GM18507 (cell line): ENCODE measurements around the gene UTS2R.
"Not testable (repeated sequence)": the region's sequence is repeated elsewhere in the genome, so short reads cannot be mapped to it uniquely, and the experiment has no call there.

ENCODE experiments used
- DNase-seq: peaks from one replicate; pipeline ENCODE4 v3.0.0; 2011; ENCODE audit warnings: low read depth; ENCODE audit not compliant: insufficient read length; ENCODE audit errors: extremely low spot score
- FAIRE-seq: peaks from 2 replicates; lab custom pipeline; 2011; peaks lifted over from hg19 to GRCh38; lab: Jason Lieb, UNC

The UTS2R gene

DNA sequence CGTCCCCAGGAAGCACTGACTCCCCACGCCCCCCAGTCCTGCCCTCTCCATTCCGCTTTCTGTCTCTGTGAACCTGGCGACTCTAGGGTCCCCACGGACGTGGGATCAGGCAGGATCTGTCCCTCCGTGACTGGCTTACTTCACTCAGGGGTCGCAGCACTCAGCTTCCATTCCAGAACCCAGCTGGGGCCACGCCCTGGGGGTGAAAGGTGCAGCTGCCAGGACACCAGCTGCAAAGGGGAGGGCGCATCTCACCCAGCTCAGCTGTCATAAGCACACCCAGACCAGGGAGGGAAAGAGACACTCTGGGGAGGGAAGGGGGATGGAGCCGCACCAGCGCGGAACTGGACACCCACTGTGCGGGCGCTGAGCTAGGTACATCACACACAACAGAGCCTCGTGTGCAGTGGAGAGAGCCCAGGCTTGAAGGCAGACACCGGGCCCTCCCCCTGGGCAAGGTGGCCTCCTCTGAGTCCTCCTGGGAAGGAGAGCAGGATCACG is 28.1 kb downstream of the UTS2R start:
- DNase-seq (no peak), FAIRE-seq (no peak)

DNA sequence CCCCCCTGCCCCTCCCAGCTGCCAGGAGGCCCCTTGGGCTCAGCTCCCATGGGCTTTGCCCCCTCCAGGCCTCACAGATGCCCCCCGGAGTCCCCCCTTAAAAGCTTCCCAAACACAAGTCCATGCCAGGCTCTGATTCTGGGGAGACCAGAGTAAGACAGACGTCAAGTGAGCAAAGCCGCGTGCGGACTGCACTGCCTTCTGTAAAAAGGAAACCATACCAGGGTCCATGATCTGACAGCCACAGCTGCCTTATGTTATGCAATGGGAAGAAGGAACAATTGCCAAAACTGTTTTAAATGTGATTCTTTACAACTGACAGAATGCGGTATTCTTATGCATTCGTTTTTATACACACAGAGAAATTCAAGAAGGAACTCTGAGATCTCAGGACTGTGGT is 28.6 kb downstream of the UTS2R start:
- FAIRE-seq = no peak

DNA sequence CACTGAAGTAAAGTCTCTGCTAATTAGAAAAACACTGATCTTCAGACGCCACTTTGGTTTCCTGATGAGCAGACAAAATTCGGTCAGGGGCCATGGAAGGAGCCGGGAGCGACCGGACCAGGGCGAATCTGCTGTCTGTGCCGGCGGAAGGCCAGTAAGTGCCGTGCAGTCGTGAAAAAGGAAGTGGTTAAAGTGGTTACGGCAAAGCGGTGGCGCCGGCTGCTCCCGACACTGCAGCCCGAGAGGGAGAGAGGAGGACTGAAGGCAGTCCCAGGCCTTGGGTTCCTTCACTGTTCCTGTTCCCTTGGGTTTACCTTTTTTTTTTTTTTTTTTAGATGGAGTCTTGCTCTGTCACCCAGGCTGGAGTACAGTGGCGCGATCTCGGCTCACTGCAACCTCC is 29.3 kb downstream of the UTS2R start:
- DNase-seq (peak; percentile 81), FAIRE-seq (peak; percentile 96)

More for the DNA sequence above, 28.6 kb downstream of the UTS2R start:
- no peak for DNase-seq

DNA sequence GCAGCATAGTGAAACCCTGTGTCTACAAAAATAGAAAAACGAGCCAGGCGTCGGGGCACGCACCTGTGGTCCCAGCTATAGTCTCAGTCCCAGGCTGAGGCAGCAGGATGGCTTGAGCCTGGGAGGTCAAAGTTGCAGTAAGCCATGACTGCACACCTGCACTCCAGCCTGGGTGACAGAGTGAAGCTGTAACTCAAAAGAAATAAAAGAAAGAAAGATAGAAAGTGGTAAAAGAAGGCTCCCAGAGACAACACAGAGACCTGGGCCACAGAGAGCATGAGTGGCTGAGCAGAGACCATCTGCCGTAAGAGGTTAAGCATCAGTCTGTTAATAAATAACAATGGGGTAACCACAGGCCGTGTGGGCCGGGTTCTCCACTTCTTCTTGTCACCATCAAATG is 31.3 kb downstream of the UTS2R start:
- FAIRE-seq (peak; percentile 99), DNase-seq (peak; percentile 67)

DNA sequence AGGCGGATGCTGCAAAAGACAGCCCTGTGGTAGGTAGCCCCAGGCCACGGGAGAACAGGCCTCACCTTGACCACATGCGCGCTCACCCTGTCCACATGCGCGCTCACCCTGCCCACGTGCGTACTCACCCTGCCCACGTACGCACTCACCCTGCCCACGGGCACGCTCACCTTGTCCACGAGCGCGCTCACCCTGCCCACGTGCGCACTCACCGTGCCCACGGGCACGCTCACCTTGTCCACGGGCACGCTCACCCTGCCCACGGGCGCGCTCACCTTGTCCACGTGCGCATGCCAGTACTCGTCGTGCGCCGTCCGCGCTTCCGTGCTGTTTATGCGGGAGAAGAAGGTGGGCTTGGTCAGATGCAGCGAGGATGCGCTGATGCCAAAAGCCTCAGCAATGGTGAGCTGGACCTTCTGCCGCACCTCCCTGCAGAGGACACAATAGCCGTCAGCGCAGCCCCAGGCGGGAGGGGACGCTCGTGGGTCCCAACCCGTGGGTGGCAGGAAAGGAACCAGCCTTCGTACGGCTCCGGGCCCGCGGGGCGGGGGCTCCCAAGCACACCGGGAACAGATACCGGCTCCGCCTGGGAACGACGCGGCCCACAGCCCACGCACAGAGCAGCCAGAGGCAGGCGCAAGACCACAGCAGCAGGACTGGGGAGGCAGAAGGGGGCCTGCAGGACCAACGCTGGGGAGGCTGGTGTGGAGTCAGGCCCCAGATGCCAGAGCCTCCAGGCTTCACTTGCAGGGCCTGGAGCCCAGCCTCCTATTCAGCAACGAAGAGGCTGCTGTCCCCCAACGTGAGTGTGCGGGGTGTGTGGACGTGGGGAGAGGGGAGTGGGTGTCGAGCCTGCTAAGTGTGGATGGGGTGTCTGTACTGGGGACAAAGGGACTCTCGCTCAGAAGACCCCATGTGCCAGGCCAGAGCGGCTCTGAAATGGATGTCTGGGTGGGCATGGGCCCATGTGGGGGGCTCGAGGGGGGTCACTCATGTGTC is 32.4 kb downstream of the UTS2R start:
- DNase-seq = no peak
- FAIRE-seq = no peak

DNA sequence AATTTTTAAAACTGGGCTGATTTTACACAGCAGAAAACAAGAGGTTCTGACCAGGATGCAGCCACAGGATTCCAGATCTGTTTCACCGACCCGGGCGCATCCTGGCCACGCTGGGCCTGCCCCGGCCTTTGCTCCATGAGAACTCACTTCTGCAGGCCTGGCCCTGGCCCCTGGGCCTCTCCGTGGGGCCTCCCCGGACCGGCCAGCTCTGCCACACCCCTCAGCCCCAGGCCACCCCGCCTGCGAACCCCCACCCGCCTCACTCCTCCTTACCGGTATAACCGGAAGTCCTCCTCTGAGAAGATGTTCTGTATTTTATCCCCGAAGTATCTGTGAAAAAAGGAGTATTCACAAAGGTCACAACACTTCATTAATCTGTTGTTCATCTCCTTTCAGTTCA is 33.5 kb downstream of the UTS2R start:
- FAIRE-seq (no peak), DNase-seq (no peak)

DNA sequence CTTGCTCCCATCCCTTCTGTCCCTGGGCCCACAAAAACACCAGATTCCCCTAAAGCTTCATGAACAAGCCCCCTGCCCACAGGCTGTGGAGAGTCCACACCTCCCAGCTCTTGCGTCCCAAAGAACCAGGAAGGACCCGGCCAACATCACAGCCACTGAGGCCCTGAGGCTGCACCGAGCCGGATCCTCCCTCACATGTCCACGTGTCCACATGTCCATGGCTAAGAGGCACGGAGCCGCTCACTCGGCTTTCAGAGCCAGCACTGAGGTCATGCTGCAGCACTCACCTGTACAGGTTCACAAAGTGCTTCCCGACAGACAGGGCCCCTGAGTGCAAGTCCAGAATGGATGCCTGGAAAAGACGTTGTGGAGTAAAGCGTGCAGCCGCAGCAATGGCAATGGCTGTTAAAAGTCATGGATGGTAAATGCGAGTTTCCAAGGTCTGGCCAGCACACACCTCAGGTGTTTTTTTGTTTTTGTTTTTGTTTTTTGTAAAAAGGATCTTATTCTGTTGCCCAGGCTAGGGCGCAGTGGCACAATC is 34.6 kb downstream of the UTS2R start:
- FAIRE-seq (no peak), DNase-seq (no peak)

DNA sequence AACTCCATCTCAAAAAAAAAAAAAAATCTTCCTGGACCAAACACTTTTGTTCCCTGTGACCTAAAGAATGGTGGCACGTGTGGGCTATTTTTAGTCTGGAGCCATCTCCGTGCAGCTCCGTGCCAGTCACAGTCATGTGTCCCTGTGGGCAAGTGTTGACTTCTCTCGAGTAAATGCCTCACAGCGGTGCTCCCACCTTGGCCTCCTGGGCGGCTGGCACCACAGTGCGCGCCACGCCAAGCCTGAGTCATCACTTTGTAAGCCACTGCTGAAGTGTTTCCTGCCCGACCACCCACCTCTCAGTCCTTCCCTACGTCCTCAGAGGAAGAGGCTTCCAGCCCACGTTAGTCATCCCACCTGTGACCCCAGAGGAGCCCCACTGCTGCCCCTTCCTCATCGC is 35.7 kb downstream of the UTS2R start:
- no peak for FAIRE-seq

DNA sequence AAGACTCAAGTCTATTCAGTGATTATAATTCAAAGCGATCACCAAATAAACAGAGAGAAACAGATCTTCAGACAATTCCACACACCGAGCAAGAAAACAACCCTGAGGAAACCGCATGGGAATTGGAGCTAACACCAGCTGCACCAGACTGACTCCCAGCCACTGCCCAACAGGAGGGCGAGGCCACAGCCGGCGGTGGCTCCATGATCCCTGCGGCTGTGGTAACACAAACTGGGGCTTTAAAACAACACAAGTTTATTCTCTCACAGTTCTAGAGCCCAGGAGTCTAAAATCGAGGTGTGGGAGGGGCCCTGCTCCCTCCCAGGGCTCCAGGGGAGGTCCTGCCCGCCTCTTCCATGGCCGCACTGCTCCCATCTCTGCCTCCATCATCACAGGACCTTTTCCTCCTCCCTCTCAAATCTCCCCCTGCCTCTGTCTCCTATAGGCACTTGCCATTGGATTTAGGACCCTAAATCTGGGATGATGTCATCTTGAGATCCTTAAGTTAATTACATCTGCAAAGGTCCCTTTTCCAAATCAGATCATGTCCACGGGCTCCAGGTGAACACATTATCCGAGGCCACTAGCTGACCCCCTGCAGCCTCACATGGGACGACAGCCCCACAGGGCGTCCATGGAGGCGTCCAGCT is 36.8 kb downstream of the UTS2R start:
- FAIRE-seq (no peak), DNase-seq (no peak)

More for the DNA sequence above, 35.7 kb downstream of the UTS2R start:
- DNase-seq = no peak

DNA sequence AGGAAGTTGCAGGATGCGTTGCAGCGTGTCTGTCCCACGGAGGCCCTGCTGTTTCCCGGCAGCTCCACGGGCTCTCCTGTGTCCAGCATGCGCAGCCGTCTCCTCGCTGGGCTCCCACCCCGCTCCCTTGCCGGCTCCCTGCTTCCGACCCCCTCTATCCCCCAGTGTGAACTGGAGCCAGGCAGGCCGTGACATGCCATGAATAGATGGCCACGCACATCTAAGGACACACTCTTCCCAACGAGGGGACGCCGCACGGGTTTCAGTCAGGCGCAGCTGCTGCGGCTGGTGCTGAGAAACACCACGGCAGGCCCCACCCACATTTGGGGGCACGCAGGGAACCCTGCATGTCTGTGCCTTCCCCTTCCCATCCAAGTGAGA is 37.4 kb downstream of the UTS2R start:
- no peak for FAIRE-seq
- DNase-seq = no peak

DNA sequence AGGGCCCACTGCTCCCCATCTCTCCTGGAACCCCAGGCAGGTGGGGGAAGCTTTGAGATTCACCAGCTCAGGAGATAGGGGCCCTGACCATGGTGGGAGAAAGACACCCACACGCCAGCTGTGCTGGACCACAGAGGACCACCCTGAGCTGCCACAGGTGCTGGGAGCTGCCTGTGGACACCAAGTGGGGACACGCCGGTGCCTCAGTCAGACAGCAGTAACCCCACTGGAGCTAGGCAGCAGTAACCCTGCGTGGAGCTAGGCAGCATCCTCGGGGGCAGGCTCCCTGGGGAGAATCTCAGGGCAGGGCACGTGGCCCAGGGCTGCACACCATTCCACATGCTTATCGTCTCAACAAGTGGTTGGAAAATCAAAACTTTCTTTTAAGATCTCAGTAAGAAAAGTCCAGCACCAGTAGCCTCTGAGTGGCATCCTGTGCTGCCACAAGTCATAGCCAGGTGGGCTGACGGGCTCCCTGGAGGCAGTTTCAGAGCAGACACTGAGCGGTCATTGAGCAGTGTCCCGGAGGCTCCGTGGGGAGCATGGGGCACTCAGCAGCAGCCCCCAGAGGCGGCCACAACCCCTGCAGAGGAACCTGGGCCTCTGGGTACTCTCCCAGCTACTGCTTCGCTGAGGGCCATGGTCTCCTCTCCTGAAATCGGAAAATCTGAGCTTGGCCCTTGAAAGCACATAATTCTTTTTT is 38.6 kb downstream of the UTS2R start:
- FAIRE-seq (no peak), DNase-seq (no peak)

DNA sequence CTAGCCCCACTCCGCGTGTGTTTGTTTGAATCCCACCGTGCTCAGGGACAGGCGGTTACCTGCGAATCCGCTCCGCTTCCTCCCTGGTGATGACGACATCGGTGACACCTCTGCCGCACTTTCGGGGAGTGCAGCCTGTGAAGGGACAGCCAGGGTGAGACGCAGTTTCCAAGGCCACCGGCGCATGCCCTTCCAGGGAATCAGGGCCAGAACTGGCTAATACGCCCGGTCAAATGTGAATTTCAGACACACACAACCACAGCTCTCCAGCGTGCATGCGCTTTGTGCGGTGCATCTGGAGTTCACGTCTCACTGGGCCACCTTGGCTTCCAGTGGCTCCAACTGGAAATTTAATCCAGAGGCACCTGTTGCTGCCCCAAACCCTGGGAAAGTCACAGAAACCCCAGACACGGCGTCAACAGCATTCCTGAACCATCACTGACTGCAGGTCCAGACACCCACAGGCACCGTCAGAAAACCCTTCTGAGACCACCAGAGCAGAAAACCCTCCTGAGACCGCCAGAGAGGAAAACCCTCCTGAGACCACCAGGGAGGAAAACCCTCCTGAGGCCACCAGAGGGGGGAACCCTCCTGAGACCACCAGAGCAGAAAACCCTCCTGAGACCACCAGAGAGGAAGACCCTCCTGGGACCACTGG is 40.0 kb downstream of the UTS2R start:
- DNase-seq = no peak
- FAIRE-seq = no peak

DNA sequence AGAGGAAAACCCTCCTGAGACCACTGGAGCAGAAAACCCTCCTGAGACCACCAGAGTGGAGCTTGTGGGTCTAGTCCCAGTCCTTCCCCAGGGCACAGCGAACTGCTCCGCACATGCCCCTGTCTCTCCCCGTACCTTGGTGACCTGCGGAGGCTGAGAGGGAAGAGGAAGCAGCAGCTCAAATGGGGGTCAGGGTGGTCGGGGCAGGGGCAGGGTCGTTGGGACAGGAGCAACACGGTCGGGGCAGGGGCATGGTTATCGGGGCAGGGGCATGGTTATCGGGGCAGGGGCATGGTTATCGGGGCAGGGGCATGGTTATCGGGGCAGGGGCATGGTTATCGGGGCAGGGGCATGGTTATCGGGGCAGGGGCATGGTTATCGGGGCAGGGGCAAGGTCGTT is 40.5 kb downstream of the UTS2R start:
- DNase-seq, FAIRE-seq: not testable (repeated sequence)

DNA sequence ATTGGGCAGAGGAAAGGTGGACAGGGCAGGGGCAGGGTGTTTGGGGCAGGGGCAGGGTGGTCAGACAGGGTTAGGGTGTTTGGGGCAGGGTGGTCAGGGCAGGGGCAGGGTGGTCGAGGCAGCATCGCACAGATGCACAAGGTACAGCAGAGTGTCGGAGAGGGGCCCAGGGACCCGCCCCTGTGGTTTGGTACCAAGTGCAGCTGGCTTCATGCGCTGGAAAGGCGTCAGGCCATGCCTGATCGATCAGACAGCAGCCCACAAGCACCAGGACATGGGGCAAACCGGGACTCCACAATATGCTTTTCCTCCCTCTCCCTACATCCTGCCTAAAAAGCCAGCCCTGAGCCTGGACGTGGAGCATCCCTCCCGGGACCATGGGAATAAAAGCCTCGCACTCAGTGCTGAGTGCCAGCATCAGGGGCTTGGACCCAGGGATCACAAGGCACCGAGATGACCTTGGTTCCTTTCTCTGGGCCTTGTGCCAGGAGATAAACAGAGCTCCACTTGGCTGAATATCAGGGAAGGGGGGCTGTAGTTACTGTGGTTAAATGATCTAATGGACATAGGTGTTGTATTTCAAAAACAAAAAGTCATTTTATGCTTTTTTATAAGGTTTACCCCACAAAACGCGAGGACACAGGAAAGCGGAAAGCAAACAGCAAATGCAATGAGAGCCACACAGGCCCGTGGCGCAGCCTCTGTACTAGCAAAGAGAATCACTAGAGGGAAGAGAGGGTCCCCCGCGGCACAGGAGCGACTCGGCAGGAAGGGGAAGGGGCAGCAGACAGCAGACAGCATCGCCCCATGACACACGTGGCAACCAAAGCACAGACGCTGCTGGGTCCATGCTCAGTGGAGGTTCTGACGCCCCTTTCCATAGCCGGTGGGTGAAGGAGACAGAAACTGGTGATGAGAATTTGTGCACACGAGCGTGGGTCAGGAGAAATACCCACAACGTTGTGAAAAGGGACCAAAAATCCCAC is 41.3 kb downstream of the UTS2R start:
- FAIRE-seq (no peak), DNase-seq (no peak)

DNA sequence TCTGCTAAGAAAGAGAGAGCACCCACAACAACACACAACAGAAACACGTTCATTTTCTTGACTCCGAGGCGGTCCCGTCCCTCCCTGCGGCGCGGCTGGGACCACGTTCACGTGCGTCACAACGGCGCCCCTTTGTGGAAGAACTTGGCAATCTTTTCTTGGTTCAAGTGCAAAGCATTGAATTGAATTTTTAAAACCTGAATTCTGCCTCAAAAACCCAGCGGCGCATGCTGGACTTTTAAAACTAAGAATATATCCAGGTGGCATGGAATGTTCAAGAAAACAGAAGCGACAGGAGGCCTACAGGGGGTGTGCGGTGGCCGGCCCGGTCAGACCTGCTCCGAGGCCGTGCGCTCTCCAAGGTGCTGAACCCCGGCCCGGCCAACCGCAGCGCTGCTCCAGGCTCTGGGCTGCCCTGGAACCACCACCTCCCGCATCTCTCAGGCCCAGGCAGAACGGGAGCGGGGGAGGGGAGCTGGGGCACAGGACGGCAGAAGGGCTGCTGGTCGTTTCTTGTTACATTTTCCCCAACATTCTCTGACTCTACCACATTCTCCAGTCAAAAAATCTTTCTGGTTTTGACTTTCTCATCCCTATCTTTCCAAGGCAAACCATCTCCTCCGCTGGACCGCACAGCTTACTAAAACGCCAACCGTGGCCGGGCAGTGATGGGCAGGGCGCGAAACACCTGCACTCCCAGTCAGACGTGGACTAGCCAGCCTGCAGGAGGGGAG is 43.1 kb downstream of the UTS2R start:
- FAIRE-seq (peak; percentile 79), DNase-seq (peak; percentile 52)

DNA sequence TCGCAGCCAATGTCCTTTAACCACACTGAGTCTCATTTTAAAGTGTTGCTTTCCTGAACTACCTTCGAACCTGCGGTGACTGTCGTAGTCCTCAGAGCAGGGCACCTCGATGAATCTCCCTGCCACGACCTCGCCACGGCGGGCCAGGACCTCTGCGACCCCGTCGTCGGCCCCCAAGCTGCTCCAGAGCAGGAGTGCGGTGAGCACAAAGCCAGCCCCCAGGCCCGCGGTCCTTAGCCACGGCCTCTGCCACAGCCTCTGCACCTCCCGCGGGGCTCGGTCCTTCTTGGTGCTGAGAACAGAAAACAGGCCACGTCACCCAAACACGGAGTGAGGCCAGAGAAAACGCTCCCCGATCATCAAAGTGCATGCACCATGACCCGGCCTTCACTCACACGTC is 43.8 kb downstream of the UTS2R start:
- FAIRE-seq = no peak
- DNase-seq = no peak

DNA sequence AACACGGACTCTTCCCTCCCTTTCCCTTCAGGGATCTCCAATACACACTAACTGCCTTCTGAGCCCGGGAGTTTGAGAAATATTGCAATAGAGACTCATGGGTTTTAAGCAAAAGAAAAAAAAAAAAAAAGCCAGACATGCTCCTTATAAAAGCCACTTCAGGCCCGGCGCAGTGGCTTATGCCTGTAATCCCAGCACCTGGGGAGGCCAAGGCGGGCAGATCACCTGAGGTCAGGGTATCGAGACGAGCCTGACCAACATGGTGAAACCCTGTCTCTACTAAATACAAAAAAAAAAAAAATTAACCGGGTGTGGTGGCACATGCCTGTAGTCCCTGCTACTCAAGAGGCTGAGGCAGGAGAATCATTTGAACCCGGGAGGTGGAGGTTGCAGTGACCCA is 44.2 kb downstream of the UTS2R start:
- FAIRE-seq = no peak

DNA sequence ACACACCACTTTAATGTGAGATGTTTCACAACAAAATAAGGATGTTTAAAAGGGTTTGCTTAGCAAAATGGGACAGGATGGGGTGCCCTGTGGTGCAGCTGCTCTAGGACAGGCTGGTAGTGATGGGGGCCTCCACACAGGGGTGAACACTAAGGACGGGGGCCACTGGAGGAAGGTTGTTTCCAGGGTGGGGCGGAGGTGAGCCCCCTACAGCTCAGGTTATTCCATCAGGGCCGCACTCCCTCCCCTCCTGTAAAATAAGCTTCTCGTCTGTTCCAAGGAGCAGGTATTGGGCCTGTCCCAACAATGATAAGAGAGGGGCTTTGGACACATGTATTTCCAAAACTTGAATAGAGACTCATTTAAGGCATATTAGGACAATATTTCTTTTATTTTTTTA is 44.7 kb downstream of the UTS2R start:
- DNase-seq = no peak
- no peak for FAIRE-seq

More for the DNA sequence above, 44.2 kb downstream of the UTS2R start:
- no peak for DNase-seq
